ENCODE data around the gene MAD1L1.

The MAD1L1 gene

DNA sequence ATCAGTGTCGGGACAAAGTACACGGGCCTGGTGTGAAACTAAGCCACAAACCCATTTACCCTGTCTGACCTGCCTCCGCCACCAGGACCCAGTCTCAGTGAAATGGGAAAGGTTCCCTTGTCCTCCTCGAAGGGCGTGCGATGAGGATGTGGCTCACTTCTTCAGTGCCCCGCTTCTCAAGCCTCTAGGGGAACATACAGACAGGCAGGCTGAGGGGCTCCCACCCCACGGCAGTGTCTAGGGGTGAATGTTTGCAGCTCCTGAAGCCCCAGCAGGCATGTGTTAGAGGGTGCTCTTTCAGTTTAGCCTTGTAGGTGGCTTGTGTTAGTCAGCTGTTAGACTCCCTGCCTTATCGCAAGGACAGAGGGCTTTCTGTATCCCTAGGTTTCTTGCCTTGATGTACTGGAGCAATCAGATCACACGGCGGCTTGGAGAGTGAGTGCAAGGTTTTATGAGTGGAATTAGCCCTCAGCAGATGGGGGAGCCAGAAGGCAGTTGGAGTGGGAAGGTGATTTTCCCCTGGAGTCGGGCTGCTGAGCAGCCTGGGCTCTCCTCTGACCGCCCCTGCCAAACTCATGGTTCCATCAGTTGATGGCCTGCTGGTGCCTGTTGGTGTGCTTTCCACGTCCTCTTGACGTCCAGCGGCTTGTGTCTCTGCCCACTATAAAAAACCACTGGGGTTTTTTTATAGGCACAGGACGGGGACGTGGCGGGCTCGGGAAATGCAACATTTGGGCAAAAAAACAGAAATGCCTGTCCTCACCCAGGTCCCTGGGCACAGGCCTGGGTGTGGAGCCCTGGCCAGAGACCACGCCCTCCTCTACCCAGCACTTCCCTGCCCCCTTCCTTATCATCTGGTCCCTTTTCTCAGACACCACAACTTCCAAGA lies 10.0 kb upstream of the MAD1L1 start:
- DNase-seq (ENCODE audit: low read depth in 2 of 2) = no peak

- DNase-seq (ENCODE audit: low read depth in 2 of 2) = peak; percentile 77 to 78
Observed at GRCh38 chr7:2241580-2242540, 9.1 kb upstream of the MAD1L1 start, which contains the start of the genes MRM2 and NUDT1. Gene MRM2 (minus strand): TSS chr7:2242205. CDS start chr7:2242169, 36 bp downstream. Gene NUDT1 (plus strand): TSS chr7:2242226. CDS start chr7:2244575, 2,349 bp downstream.

GRCh38 chr7:2239242-2239641 lies 6.5 kb upstream of the MAD1L1 start:
- DNase-seq (ENCODE audit: low read depth in 2 of 2) = no peak

GRCh38 chr7:2237109-2237602 lies 4.4 kb upstream of the MAD1L1 start:
- DNase-seq (ENCODE audit: low read depth in 2 of 2) = no peak

- DNase-seq (ENCODE audit: low read depth in 2 of 2) = no peak
Observed at GRCh38 chr7:2233926-2234325, 1.2 kb upstream of the MAD1L1 start.

- DNase-seq (ENCODE audit: low read depth in 2 of 2) = peak in 1 of 2 donors; percentile 8
Observed at GRCh38 chr7:2231992-2232765, 566 bp downstream of the MAD1L1 start.

DNA sequence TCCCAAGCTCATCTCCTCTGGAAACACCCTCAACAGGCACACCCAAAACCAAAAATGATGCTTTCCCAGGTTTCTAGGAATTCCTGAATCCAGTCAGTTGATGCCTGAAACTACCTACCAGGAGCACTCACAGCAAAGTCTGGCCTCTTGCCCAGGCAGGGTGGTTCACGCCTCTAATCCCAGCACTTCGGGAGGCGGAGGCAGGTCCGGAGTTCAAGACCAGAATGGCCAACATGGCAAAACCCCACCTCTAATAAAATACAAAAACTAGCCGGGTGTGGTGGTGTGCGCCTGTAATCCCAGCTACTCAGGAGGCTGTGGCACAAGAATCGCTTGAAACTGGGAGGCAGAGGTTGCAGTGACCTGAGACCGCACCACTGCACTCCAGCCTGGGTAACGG lies 1.9 kb downstream of the MAD1L1 start:
- no peak for DNase-seq (ENCODE audit: low read depth in 2 of 2)

DNA sequence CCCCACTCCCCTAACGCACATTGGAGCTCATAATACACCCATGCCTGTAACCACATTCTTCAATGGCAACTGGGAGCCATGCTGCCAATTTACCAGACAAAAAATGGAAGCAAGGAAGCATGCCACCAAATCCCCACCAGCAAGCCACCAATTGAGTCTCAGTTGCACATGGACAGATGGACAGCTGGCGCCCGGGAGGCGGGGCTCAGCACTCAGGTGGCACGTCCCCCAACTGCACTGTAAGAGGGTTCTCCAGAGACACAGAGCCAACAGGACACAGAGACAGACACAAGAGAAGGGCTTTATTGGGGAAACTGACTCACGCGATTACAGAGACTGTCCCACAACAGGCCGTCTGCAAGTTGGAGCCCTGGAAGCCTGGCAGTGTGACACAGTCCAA lies 2.5 kb downstream of the MAD1L1 start:
- no peak for DNase-seq (ENCODE audit: low read depth in 2 of 2)

- DNase-seq (ENCODE audit: low read depth in 2 of 2) = no peak
Observed at GRCh38 chr7:2229467-2229866, 3.3 kb downstream of the MAD1L1 start.

- no peak for DNase-seq (ENCODE audit: low read depth in 2 of 2)
Observed at GRCh38 chr7:2228921-2229320, 3.8 kb downstream of the MAD1L1 start.

- DNase-seq (ENCODE audit: low read depth in 2 of 2) = no peak
Observed at GRCh38 chr7:2227699-2228098, 5.0 kb downstream of the MAD1L1 start.

DNA sequence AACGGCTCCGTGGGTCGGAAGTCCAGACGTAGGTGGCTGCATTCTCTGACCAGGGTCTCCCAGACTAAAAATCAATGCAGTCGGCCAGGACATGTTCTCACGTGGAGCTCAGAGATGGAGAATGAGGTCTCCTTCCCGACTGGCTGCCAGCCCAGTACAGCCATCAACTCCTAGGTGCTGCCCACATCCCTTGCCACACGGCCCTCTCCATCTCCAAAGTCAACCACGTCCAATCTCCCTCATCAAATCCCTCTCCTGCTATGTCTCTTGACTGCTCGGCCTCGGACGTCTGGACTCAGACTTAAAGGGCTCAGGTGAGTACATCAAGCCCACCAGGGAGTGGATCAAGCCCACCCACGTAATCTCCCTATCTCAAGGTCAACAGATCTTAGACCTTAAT lies 6.9 kb downstream of the MAD1L1 start:
- DNase-seq (ENCODE audit: low read depth in 2 of 2) = no peak

DNA sequence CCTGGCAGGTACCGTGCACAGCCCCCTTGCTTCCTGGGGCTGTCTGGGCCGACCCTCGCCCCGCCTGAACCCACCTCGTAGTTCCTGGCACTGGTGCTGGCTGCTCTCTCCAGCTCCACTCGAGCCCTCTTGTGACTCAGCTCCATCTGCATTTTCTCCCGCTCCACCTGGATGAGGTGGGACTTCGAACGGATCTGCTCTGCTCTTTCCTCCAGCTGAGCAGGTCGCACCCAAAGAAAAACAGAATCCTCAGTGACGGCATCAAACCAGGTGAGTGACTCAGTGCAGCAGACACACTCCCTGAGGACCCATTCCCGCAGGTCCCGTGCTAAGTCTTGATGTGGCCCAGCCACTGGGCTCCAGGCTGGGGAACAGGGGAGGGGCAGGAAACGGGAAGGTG lies 7.4 kb downstream of the MAD1L1 start:
- no peak for DNase-seq (ENCODE audit: low read depth in 2 of 2)

GRCh38 chr7:2224934-2225333 lies 7.8 kb downstream of the MAD1L1 start:
- DNase-seq (ENCODE audit: low read depth in 2 of 2) = no peak

- no peak for DNase-seq (ENCODE audit: low read depth in 2 of 2)
Observed at GRCh38 chr7:2224491-2224928, 8.2 kb downstream of the MAD1L1 start.

- no peak for DNase-seq (ENCODE audit: low read depth in 2 of 2)
Observed at GRCh38 chr7:2223321-2223720, 9.4 kb downstream of the MAD1L1 start.

DNA sequence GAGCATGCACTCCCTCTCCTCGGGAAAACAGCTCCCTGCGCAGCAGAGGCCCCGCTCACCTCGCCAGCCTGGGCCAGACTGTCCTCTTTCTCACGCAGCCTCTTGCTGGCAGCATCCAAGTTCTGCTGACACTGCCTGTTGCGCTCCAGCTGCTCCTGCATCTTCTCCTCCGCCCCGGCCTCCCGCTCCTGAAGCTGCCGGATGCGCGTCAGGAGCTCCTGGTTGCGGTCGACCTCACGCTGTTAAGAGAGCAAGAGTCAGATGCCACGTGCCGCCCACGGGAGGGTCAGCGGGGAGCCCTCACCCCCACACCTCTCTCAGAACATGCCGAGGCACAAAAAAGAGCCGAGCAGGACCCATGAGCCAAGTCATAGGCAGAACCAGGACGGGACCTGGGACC lies 10.2 kb downstream of the MAD1L1 start:
- no peak for DNase-seq (ENCODE audit: low read depth in 2 of 2)

GRCh38 chr7:2220954-2221353 lies 11.8 kb downstream of the MAD1L1 start:
- DNase-seq (ENCODE audit: low read depth in 2 of 2) = no peak

DNA sequence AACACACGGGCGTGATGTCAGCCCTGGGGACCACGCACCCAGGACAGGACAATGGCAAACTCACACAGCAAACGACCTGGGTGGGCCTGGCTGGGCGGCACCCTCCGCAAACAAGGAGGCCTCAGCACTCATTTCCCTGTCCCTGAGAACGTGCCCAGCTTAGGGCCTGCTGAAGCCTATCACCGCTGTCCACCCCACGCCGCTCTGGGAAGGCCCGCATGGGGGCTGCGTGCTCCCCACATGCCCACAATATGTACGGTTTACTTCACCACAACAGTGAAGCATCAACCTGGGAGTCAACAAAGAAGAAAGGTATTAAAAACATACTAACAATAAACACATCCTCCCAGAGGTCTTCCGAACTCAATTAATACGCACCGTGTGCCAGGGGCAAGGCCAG lies 12.2 kb downstream of the MAD1L1 start:
- no peak for DNase-seq (ENCODE audit: low read depth in 2 of 2)

DNA sequence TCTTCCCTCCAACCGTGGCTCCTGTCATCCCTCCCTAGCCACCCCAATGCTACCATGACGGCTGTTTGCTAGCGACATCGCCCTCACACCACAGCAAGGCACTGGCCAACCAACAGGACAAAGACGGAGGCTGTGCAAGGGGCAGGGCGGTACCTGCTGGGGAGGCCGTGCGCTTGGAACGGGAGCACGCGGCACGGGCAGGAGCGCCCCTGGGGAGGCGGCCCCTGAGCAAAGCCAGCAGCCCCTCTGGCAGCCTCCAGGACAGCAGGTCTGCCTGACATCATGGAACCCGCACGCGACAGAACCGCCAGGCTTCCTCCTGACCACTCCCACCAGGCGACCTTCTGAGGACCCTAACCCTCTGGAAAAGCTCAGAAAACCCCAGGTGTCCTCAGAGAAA lies 12.7 kb downstream of the MAD1L1 start:
- no peak for DNase-seq (ENCODE audit: low read depth in 2 of 2)

DNA sequence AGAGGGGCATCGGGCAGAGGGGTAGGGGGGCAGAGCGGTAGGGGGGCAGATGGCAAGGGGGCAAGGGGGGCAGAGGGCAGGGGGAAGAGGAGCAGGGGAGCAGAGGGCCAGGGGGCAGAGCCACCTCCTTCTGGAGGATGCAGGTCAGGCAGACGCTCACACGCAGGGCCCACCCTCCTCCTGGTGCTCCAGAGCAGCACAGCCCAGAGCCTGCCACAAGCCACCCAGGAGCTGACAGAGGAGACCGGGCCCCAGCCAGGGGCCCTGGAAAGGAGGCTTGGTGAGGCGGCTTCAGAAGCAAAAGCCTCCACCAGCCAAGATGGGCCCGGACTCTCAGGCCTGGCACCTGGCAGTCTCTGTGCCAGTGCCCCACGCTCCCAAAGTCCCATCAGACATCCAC lies 13.1 kb downstream of the MAD1L1 start:
- no peak for DNase-seq (ENCODE audit: low read depth in 2 of 2)

All from stimulated activated CD8-positive, alpha-beta memory T cell treated with anti-CD3 and anti-CD28 coated beads, Interleukin-15, amount 100 ng/mL, for 48 hours (primary cell).